Activated naive CD4-positive, alpha-beta T cell treated with anti-CD3 and anti-CD28 coated beads, Interleukin-2, amount 50 U/mL, for 16 hours (primary cell): ENCODE results near the gene ABLIM2.

ENCODE experiments used
- DNase-seq: peaks from one replicate; pipeline ENCODE4 v3.0.0-alpha.2; 2020

Gene ABLIM2

GRCh38 chr4:7968262-7968896, 190.2 kb downstream of the ABLIM2 start:
- DNase-seq = no peak

- no peak for DNase-seq
Observed at GRCh38 chr4:7967501-7968261, 190.9 kb downstream of the ABLIM2 start.

GRCh38 chr4:7967063-7967440, 191.6 kb downstream of the ABLIM2 start:
- no peak for DNase-seq

GRCh38 chr4:7966281-7967062, 192.1 kb downstream of the ABLIM2 start:
- DNase-seq = no peak

GRCh38 chr4:7964890-7965662, 193.5 kb downstream of the ABLIM2 start:
- no peak for DNase-seq

- DNase-seq = no peak
Observed at GRCh38 chr4:7964459-7964858, 194.2 kb downstream of the ABLIM2 start.

- no peak for DNase-seq
Observed at GRCh38 chr4:7963691-7964090, 194.9 kb downstream of the ABLIM2 start.

GRCh38 chr4:7962609-7963508, 195.8 kb downstream of the ABLIM2 start:
- no peak for DNase-seq

- DNase-seq = peak; percentile 43
Observed at GRCh38 chr4:7960790-7961655, 197.6 kb downstream of the ABLIM2 start.

- no peak for DNase-seq
Observed at GRCh38 chr4:7960017-7960789, 198.4 kb downstream of the ABLIM2 start.

- no peak for DNase-seq
Observed at GRCh38 chr4:7959078-7959477, 199.5 kb downstream of the ABLIM2 start.

- DNase-seq = no peak
Observed at GRCh38 chr4:7956934-7957656, 201.5 kb downstream of the ABLIM2 start.

GRCh38 chr4:7956270-7956808, 202.3 kb downstream of the ABLIM2 start:
- DNase-seq = no peak

- no peak for DNase-seq
Observed at GRCh38 chr4:7955393-7955792, 203.2 kb downstream of the ABLIM2 start.

GRCh38 chr4:7952615-7953014, 206.0 kb downstream of the ABLIM2 start:
- DNase-seq = no peak

- no peak for DNase-seq
Observed at GRCh38 chr4:7950301-7951092, 208.1 kb downstream of the ABLIM2 start.

GRCh38 chr4:7949759-7950158, 208.9 kb downstream of the ABLIM2 start:
- no peak for DNase-seq

- no peak for DNase-seq
Observed at GRCh38 chr4:7947927-7948326, 210.7 kb downstream of the ABLIM2 start.
